NCI-H524 (cell line): ENCODE measurements around the gene FGD1.

Source experiments
- DNase-seq, 2 experiments: peaks; one replicate each; lab custom pipeline; 2025; lab: John Stamatoyannopoulos, UW

Gene FGD1

GRCh38 chrX:54407266-54407665 is 88.8 kb downstream of the FGD1 start:
- DNase-seq, result no peak

GRCh38 chrX:54397113-54397512 is 98.9 kb downstream of the FGD1 start:
- no peak for DNase-seq
